ENCODE results near the gene TP53. TPM values are rescaled to one million over a fixed set of nuclear protein-coding genes. Genes with fewer than 3 reads are reported as not detected.
A peak's percentile ranks its signal among the peaks of the same experiment; 100 is the strongest.

The TP53 gene
- total and polyA plus RNA-seq, 9 of the 15 experiments (the other 6 are each of a cell fraction or from before 2014, with no cell fraction given): 2.8 to 14.0 (median 7.1) TPM

- peak; percentile 73; the same call in 1 of the 2 replicates for TF ChIP-seq ZNF511 (CRISPR knock-in tag; IDR thresholded peaks at IDR 0.05)
- TF ChIP-seq SIX5 (IDR thresholded peaks at IDR 0.05; ENCODE audit: borderline replicate concordance in 1 of 2, insufficient read depth in 1 of 2, low read depth in 1 of 2, low read length in 2 of 2): peak; percentile 55 to 75; a peak in 2 of 4 replicates
- peak; percentile 56; the same call in 1 of the 2 replicates for TF ChIP-seq GABPB1 (CRISPR knock-in tag; IDR thresholded peaks at IDR 0.05)
- TF ChIP-seq FOXO4 (CRISPR knock-in tag; IDR thresholded peaks at IDR 0.05): no peak
- peak; percentile 94 for TF ChIP-seq MAX (CRISPR knock-in tag; IDR thresholded peaks at IDR 0.05)
- peak; percentile 88 to 93 for TF ChIP-seq MNT (conservative IDR thresholded peaks at IDR 0.05)
- peak; percentile 99 for TF ChIP-seq MYC (IDR thresholded peaks at IDR 0.05; ENCODE audit: low read depth, low read length)
- peak; percentile 68; the same call in 1 of the 2 replicates for TF ChIP-seq MYC (CRISPR knock-in tag; IDR thresholded peaks at IDR 0.05; ENCODE audit: borderline replicate concordance, low read depth)
- peak; percentile 25; the same call in 1 of the 2 replicates for TF ChIP-seq USF2 (CRISPR knock-in tag; IDR thresholded peaks at IDR 0.05)
- no peak for TF ChIP-seq NFXL1 (CRISPR knock-in tag; IDR thresholded peaks at IDR 0.05)
- peak; percentile 53 for TF ChIP-seq NFIC (IDR thresholded peaks at IDR 0.05)
- TF ChIP-seq ZNF143 (CRISPR knock-in tag; IDR thresholded peaks at IDR 0.05): peak; percentile 88
Measured at GRCh38 chr17:7687072-7687907, at the start of gene TP53 (continued).
